T-cell (primary cell): ENCODE data around the gene PRR5L. TPM values are rescaled to one million over a fixed set of nuclear protein-coding genes. Genes with fewer than 3 reads are reported as not detected.

Experiments
- ATAC-seq, 4 experiments: fragments of 200-7000 bp in 3 of 4; fragments of 150-1000 bp in 1 of 4; cut with Tn5 transposase; replicated peaks in 1 of 4; 1 replicate in 3 of 4; 2 replicates in 1 of 4; pipeline ENCODE4 v1.10.0; 2021; ENCODE audit warnings: moderate library complexity in 3 of 4, mild to moderate bottlenecking in 2 of 4, moderate number of reproducible peaks in 1 of 4
- CTCF ChIA-PET, 2 donors: fragments of 300-600 bp; sonication (Branson Sonifier 250); formaldehyde crosslinking; loops; one replicate each; lab custom pipeline; 2022; ENCODE audit warnings: antibody characterized with exemption in 2 of 2; lab: Charles Lee
- POLR2A ChIA-PET, 2 donors: fragments of 300-600 bp; sonication (Branson Sonifier 250); formaldehyde crosslinking; loops; one replicate each; lab custom pipeline; 2022; ENCODE audit warnings: antibody characterized with exemption in 2 of 2; lab: Charles Lee
- DNase-seq, 35 experiments: peaks; one replicate each; pipeline versions ENCODE4 v3.0.0 to v3.0.0-alpha.2; 2013 to 2023
- H3K27ac ChIP-seq: one replicate; pipeline ENCODE4 v1.5.1; 2013; ENCODE audit warnings: low read length
- H3K27me3 ChIP-seq, 2 experiments: replicated peaks in 1 of 2; 1 replicate in 1 of 2; 2 replicates in 1 of 2; pipeline versions ENCODE4 v1.6.1 to v1.7.0; 2013; ENCODE audit warnings: low read length in 1 of 2, mixed read lengths in 1 of 2; ENCODE audit not compliant: control insufficient read depth in 2 of 2, insufficient read depth in 2 of 2; ENCODE audit errors: extremely low read depth in 1 of 2
- H3K36me3 ChIP-seq, 2 donors: 1 replicate in 1 of 2; 2 replicates in 1 of 2; pipeline versions ENCODE4 v1.6.1 to v1.7.0; 2013; ENCODE audit warnings: low read length in 1 of 2; ENCODE audit not compliant: control insufficient read depth in 2 of 2, insufficient read depth in 1 of 2; ENCODE audit errors: extremely low read depth in 1 of 2
- H3K4me1 ChIP-seq, 2 experiments: 1 replicate in 1 of 2; 2 replicates in 1 of 2; pipeline versions ENCODE4 v1.6.1 to v1.7.0; 2013; ENCODE audit warnings: low read length in 2 of 2, mixed read lengths in 1 of 2; ENCODE audit not compliant: insufficient read depth in 2 of 2, control insufficient read depth in 1 of 2; ENCODE audit errors: extremely low read depth in 1 of 2
- H3K4me3 ChIP-seq, 2 donors: 1 replicate in 1 of 2; 2 replicates in 1 of 2; pipeline versions ENCODE4 v1.5.1 to v1.7.0; 2013; ENCODE audit warnings: mild to moderate bottlenecking in 2 of 2, low read length in 1 of 2, moderate library complexity in 1 of 2; ENCODE audit not compliant: control insufficient read depth in 1 of 2; ENCODE audit errors: extremely low read depth in 1 of 2
- H3K9me3 ChIP-seq: 2 replicates; pipeline ENCODE4 v1.7.0; 2013
- H3K27ac Mint-ChIP-seq, 2 donors: one replicate each; pipeline ENCODE4 v1.8.0; 2020 to 2021; ENCODE audit warnings: mild to moderate bottlenecking in 2 of 2, mixed read lengths in 2 of 2
- H3K27me3 Mint-ChIP-seq, 2 donors: one replicate each; pipeline ENCODE4 v1.8.0; 2021 to 2022; ENCODE audit warnings: mixed read lengths in 2 of 2
- H3K36me3 Mint-ChIP-seq: one replicate; pipeline ENCODE4 v1.8.0; 2021; ENCODE audit warnings: mixed read lengths
- H3K4me1 Mint-ChIP-seq, 3 donors: one replicate each; pipeline ENCODE4 v1.8.0; 2020 to 2022; ENCODE audit warnings: mixed read lengths in 3 of 3, mild to moderate bottlenecking in 1 of 3
- H3K4me3 Mint-ChIP-seq, 3 donors: one replicate each; pipeline ENCODE4 v1.8.0; 2020 to 2022; ENCODE audit warnings: mild to moderate bottlenecking in 3 of 3, mixed read lengths in 3 of 3, moderate library complexity in 3 of 3
- H3K9me3 Mint-ChIP-seq, 3 donors: one replicate each; pipeline ENCODE4 v1.8.0; 2020 to 2022; ENCODE audit warnings: mixed read lengths in 3 of 3
- WGBS: methylation state at CpG from one replicate; pipeline ENCODE4 v1.1.5; 2013; ENCODE audit warnings: missing lambda C conversion rate; ENCODE audit not compliant: insufficient coverage; 5-methylcytosine and 5-hydroxymethylcytosine counted together
- total RNA-seq, 35 experiments: library from RNA in 6 of 35; stranded (reverse) in 6 of 35; fragments of 120-200 nt in 1 of 35; gene quantifications; one replicate each; pipeline versions ENCODE4 v1.2.1 to v1.2.4 and lab custom pipeline; 2013 to 2026

The PRR5L gene
- total RNA-seq, 5 donors from 2014 or later (not counting 1 experiment from before 2014, with no cell fraction given): 22.3 to 64.0 (median 31.3) TPM

DNA sequence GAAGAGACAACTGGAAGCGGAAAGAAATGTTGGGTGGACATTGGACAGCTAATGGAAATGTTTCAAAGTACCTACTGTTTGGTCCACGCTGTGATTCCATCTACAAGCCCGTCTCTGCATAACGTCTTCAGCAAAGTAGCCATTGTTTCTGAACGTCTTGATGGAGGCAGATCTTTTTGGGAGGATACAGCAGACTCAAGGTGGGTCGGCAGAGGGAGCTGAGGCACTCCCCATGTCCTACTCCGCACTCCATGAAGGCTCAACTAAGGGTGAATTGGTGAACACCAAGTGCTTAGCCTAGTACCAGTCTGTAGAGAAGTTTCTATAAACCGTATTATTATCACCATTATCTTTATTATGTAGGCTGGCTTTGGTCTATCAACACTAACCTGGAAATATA, 45.8 kb downstream of the PRR5L start:
- CTCF ChIA-PET: no interaction called here

DNA sequence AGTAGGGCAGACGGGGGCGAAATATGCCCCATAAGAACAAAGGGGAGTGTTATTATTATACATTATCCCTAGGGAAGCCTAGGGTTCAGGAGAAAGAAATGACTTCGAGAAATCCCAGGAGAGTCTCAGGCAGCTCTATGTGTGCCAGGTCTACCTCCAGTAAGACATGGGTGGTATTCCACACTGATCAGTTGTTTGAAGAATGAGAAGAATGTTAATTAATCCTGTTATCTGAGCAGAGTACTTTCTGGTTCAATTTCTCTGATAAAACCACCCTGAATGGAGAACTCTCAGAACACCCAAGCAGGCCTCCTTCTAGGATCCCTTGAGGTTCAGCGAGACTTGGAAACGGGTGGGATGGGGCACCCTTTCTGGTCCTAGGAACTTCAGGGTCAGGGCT, 46.2 kb downstream of the PRR5L start:
- WGBS: 80% methylated on average over 1 of the region's 5 CpGs
- peaks cover 0 to 11% of the 10 kb centered on the region in 2 experiments for H3K27me3 ChIP-seq
- POLR2A ChIA-PET: no interaction called here
- H3K9me3 ChIP-seq: no peaks in the 10 kb centered on the region
- Mint-ChIP-seq H3K9me3 (no peaks in the 10 kb centered on the region), H3K4me3 (no peak overlapping the region), H3K27ac (no peak overlapping the region), H3K4me1 (peaks cover 0 to 7% (median 5%) of the 10 kb centered on the region in 3 donors), H3K27me3 (peaks cover 35 to 49% of the 10 kb centered on the region in 2 donors), H3K36me3 (no peaks in the 10 kb centered on the region)
- DNase-seq: no peak
- no peak overlapping the region for H3K27ac ChIP-seq
- H3K36me3 ChIP-seq: no peaks in the 10 kb centered on the region
- H3K4me3 ChIP-seq: no peak overlapping the region
- CTCF ChIA-PET: no interaction called here
- peaks cover 0 to 2% of the 10 kb centered on the region in 2 experiments for H3K4me1 ChIP-seq
- ATAC-seq: no peak

More for the DNA sequence above, 45.8 kb downstream of the PRR5L start:
- no peak overlapping the region for H3K4me3 ChIP-seq
- Mint-ChIP-seq H3K27ac (no peak overlapping the region), H3K4me3 (no peak overlapping the region), H3K4me1 (peaks cover 0 to 7% (median 5%) of the 10 kb centered on the region in 3 donors), H3K27me3 (peaks cover 35 to 51% of the 10 kb centered on the region in 2 donors), H3K36me3 (no peaks in the 10 kb centered on the region), H3K9me3 (no peaks in the 10 kb centered on the region)
- no peaks in the 10 kb centered on the region for H3K9me3 ChIP-seq
- WGBS: 95% methylated on average over 3 of the region's 8 CpGs
- no peak for DNase-seq
- ATAC-seq: no peak
- H3K27me3 ChIP-seq: peaks cover 0 to 11% of the 10 kb centered on the region in 2 experiments
- no peaks in the 10 kb centered on the region for H3K36me3 ChIP-seq
- POLR2A ChIA-PET: no interaction called here
- H3K4me1 ChIP-seq: peaks cover 0 to 2% of the 10 kb centered on the region in 2 experiments
- no peak overlapping the region for H3K27ac ChIP-seq

DNA sequence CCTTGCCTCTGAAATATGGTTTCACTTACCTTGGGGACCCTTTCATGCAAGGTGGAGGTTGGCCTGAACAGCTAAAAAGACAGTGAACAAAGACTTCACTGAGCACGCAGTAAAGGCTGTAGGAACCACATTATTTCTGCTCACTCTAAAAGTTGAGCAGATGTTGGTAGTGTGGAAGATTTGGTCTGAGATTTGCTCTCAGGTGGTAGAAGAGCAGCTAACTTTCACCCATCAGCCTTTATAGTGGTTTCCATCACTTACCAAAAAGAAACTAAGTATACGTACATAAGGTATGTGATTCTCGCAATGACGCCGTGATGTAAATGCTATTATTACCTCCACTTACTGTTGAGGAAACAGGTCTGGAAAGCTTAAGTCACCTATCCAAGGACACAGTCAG, 47.3 kb downstream of the PRR5L start:
- Mint-ChIP-seq H3K36me3 (no peaks in the 10 kb centered on the region), H3K27ac (no peak overlapping the region), H3K27me3 (peaks cover 35 to 45% of the 10 kb centered on the region in 2 donors), H3K4me3 (no peak overlapping the region), H3K9me3 (no peaks in the 10 kb centered on the region), H3K4me1 (peaks cover 0 to 7% (median 5%) of the 10 kb centered on the region in 3 donors)
- Histone ChIP-seq H3K36me3 (no peaks in the 10 kb centered on the region), H3K27ac (no peak overlapping the region), H3K4me1 (peaks cover 0 to 2% of the 10 kb centered on the region in 2 experiments), H3K4me3 (no peak overlapping the region), H3K27me3 (peaks cover 0 to 11% of the 10 kb centered on the region in 2 experiments), H3K9me3 (no peaks in the 10 kb centered on the region)
- CTCF ChIA-PET: no interaction called here
- DNase-seq (no peak), ATAC-seq (peak in 1 of 4 experiments; percentile 63)
- no CpG with 5 or more reads among the region's 5 CpGs for WGBS
- POLR2A ChIA-PET: no interaction called here

- no peak overlapping the region for H3K4me3 Mint-ChIP-seq
- H3K27me3 Mint-ChIP-seq: peaks cover 32 to 41% of the 10 kb centered on the region in 2 donors
- Histone ChIP-seq H3K9me3 (no peaks in the 10 kb centered on the region), H3K4me1 (peaks cover 0 to 2% of the 10 kb centered on the region in 2 experiments), H3K27me3 (peaks cover 0 to 6% of the 10 kb centered on the region in 2 experiments), H3K27ac (no peak overlapping the region), H3K4me3 (no peak overlapping the region), H3K36me3 (no peaks in the 10 kb centered on the region)
- CTCF ChIA-PET: no interaction called here
- DNase-seq: no peak
- H3K4me1 Mint-ChIP-seq: peaks cover 5 to 7% (median 5%) of the 10 kb centered on the region in 3 donors
- no peaks in the 10 kb centered on the region for H3K36me3 Mint-ChIP-seq
- no peaks in the 10 kb centered on the region for H3K9me3 Mint-ChIP-seq
- no peak for ATAC-seq
- WGBS: 73% methylated on average over 11 of the region's 11 CpGs
- no peak overlapping the region for H3K27ac Mint-ChIP-seq
- POLR2A ChIA-PET: no interaction called here
These were observed 49.0 kb downstream of the PRR5L start for GRCh38 chr11:36345084-36345511.

DNA sequence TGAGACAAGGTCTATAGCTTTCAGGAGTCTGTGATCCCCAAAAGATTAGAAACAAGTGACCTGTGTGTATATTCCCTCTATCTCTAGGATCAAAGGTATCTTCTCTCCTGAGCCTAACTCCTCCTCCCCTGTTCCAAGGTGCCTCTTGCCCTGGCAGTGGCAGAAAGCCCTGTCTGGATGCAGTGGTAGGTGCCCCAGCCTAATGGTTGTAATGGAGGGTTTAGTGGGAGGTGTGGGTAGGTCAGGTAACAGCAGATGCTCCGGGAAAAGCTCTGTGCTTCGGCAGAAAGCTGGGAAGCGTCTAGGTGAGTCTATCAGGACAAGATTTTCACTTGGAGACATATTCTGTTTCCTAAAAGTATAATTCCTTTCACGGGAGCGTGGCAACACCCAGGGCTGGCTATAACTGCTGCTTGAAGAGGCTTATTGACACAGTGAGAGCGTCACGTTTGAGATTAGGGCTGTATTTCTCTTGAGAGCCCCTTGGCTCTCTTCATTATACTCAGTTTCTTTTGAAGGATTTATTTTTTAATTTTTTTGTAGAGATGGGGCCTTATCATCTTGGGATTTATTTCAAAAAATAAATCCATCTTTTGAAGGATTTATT, 49.5 kb downstream of the PRR5L start:
- WGBS: 91% methylated on average over 3 of the region's 7 CpGs
- H3K36me3 ChIP-seq: no peaks in the 10 kb centered on the region
- no peak overlapping the region for H3K4me3 Mint-ChIP-seq

GRCh38 chr11:36346562-36347383, 50.7 kb downstream of the PRR5L start:
- H3K9me3 ChIP-seq: no peaks in the 10 kb centered on the region
- H3K27me3 ChIP-seq: peaks cover 0 to 2% of the 10 kb centered on the region in 2 experiments
- H3K4me1 ChIP-seq: peaks cover 0 to 2% of the 10 kb centered on the region in 2 experiments
- no peak for ATAC-seq
- WGBS: no CpG with 5 or more reads among the region's 5 CpGs
- Mint-ChIP-seq H3K27me3 (peaks cover 21 to 29% of the 10 kb centered on the region in 2 donors), H3K9me3 (no peaks in the 10 kb centered on the region), H3K4me3 (no peak overlapping the region), H3K4me1 (peaks cover 5 to 7% (median 6%) of the 10 kb centered on the region in 3 donors), H3K36me3 (no peaks in the 10 kb centered on the region), H3K27ac (no peak overlapping the region)
- no peak overlapping the region for H3K4me3 ChIP-seq
- no peaks in the 10 kb centered on the region for H3K36me3 ChIP-seq
- H3K27ac ChIP-seq: no peak overlapping the region
- CTCF ChIA-PET: no interaction called here
- POLR2A ChIA-PET: interaction anchor here in 1 of 2 donors (0.9 kb wide), 1 partner anchor 54 kb away, joined by 3 read pairs; no protein-coding TSS in a partner anchor
- no peak for DNase-seq

More for the DNA sequence above, 49.5 kb downstream of the PRR5L start:
- no peak overlapping the region for H3K27ac ChIP-seq
- no peak overlapping the region for H3K27ac Mint-ChIP-seq
- H3K4me3 ChIP-seq: no peak overlapping the region
- ChIA-PET POLR2A (interaction anchor here in 1 of 2 donors (0.9 kb wide), 1 partner anchor 55 kb away, joined by 3 read pairs; no protein-coding TSS in a partner anchor), CTCF (no interaction called here)
- H3K27me3 Mint-ChIP-seq: peaks cover 27 to 36% of the 10 kb centered on the region in 2 donors
- H3K27me3 ChIP-seq: peaks cover 0 to 4% of the 10 kb centered on the region in 2 experiments
- peaks cover 5 to 7% (median 6%) of the 10 kb centered on the region in 3 donors for H3K4me1 Mint-ChIP-seq
- no peak for ATAC-seq
- no peaks in the 10 kb centered on the region for H3K9me3 Mint-ChIP-seq
- no peaks in the 10 kb centered on the region for H3K9me3 ChIP-seq
- H3K36me3 Mint-ChIP-seq: no peaks in the 10 kb centered on the region
- H3K4me1 ChIP-seq: peaks cover 0 to 2% of the 10 kb centered on the region in 2 experiments
- no peak for DNase-seq
